Hematopoietic multipotent progenitor cell treated with erythropoietin and hydrocortisone succinate and interleukin-3 and kit ligand, for 15 days (in vitro differentiated cells): ENCODE data around the gene ZNF30.
"Not testable (repeated sequence)": the region's sequence is repeated elsewhere in the genome, so short reads cannot be mapped to it uniquely, and the experiment has no call there.

ENCODE experiments used
- DNase-seq: peaks from one replicate; pipeline ENCODE4 v3.0.0-alpha.2; 2015; ENCODE audit warnings: low spot score

ZNF30 gene

DNA sequence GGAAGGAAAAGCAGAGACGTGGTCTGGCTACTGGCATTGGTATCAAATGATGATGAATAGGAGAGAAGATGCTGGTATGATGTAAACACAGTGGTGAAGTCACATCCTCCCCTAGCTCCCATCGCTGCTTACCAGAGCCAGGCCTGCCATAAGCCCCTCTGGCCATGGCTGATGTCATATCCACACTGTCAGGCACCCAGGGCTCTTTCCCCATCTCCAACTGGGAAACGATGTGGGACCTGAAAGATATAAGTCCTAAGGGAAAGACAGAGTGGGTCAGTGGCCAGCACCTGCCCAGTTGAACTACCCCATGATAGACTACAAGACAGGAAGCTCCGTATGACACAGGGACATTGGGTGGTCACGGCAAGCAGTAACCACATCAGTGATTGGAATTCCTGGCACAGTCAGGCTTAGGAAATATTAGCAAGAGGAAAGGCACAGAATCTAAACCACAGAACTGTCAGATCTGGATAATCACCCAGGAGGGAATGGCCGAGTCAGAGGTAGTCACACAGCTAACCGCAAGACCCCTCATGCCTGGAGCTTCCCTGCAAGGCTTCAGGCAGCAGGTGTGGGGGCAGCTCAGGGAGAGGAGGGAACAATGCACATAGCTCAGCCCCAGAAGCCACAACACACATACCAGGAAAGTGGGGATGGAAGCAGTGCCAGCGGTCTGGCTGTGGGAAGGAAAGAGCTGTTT, 33.6 kb downstream of the ZNF30 start:
- DNase-seq: no peak

DNA sequence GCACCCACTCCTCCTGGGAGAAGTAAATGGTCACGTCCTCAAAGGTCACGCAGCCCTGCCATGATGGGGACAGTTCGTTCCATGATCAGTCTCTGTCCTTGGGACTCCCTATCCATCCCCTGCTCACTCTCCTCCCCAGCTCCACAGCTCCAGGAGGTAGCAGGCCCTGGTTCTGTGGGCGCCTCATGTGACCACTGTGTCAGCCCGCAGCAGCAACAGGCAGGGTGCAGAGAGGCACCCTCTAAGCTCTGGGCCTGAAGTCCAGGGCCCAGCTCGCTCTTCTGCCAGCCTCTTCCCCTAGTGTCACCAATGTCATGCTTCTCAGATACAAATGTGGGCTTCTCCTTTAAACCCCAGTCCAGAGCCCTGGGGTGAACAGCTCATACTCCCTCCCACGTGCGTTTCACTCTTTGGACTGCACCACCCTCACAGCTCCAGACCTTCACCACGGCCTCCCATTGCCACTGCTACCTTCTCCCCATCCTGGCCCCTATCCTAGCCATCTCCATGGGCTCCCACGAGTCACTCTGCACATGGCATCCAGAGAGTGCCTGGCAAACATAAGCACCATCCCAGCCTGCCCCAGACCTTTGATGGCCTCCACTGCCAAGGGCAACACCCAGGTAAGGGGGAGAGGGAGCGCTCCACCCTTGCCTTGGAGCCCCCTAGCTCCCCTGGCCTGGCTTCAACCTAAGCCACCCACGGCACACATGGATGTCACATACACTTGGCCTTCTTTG, 34.4 kb downstream of the ZNF30 start:
- DNase-seq: no peak

DNA sequence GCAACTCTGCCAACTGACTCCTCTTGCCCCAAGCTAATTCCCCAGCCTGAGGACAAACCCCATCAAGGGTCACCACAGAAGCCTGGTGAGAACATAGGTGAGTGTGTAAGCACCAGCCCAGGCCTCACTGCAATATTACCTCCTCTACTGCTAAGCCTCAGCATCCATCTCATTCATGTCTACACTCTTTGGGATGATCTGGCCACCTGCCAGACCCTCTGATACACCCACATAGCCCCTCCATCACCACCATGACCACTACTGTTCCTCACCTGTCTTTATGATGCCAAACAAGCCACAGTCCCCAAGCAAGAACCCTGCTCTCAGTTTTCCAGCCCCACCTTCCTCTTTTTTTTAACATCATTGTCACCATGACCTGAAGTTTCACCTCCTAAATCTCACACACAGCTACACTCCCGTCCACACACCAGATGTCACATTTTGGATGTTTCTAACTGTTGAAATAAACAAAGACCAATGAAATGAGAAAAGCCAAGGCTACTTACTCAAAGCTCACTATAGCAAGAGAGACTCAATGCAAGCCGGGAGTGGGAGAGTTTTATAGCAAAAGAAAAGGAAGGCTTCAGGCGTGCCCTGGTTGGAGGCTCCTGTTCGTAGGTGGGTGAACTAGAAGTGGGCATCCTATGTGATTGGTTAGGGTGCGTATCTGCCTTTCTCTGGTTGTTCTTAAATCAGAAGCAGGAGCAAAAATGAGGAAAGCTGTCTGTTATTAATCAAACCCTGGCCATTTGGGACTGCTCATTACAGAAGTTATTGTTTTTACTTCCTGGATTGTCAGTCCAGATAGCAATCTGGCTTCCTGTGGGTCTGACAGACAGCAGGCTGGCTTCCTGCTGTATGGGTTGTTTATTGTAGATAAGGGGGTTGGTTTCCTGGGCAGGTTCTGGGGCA, 35.3 kb downstream of the ZNF30 start:
- no peak for DNase-seq

DNA sequence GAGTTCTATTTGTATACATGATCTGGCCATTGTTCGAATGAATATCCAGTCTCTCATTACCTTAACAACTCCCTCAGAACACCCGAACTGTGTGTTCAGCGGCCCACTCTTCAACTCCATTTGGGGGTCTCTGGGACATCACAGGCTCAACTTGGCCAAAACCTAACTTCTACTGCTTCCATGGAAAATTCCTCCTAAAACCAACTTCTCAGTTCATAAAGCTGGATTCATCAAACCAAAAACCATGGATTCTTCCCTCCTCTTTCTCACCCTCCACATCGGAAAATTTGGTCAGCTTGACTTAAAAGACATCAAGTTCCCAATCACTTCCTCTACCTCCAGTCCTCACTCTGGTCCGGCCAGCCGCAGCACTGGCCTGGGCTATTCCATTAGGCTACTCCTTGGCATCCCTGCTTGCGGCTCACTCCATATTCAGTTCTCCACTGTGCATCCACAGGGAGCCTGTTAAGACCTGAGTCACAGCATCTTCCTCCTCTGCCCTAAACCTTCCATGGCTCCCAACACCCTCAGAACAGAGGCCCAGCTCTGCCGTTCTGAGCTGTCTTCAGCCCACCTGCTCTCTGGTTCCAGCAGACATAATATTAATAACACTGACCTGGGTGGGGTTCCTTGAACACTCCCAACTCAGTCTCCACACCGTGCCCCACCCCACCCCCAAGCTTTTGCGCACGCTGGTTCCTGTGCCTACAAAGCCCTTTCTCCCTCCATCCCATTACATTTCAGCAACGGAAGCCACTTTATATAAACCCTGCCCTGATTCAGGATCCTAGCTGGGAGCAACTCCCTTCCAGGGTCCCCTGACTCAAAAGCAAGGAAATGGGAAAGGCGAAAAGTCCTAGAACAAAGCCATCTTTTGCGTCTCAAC, 36.2 kb downstream of the ZNF30 start:
- DNase-seq: no peak

DNA sequence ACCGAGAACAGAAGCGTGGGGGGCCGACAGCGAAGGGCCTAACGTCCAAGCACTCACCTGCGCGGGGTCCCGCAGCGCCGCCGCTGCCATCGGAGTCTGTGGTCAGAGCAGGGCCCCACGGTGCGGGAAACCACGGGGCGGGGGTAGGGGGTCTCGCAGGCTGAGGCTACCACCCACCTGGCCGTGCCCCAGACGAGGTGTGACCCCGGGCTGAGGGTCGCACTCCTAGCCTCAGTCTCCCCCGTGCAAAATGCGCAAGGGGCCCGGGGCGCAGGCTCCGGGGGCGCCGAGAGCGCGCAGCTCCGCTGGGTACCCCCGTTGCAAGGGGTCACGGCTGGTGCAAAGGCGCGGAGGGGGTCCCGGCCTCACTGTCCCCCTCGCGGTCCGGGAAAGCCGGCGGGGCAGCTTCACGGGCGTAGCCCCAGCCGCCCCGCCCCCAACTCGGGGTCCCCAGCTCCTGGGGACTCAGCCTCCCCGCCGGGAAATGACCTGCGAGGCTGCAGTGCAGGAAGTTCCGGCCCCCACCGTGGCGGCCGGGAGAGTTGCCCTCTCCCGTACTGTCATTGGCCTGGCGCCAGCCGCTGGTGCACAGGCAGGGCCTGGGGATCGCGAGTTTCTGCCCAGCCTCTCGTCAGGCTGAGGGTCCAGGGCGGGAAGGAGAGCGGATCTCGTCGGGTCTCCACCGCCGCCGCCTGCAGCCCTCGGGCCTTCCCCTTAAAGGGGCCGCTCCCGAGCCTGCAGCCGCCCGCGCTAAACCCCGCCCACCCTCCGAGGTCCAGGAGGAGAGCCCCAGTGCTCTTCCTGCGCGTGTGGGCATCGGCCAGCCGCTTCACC, 37.1 kb downstream of the ZNF30 start, which contains the start of gene ZNF792:
Gene ZNF792 (minus strand): TSS at position 657 of the 834 bp plus-strand sequence. CDS start 567 bp downstream, at position 90.
- DNase-seq: no peak

DNA sequence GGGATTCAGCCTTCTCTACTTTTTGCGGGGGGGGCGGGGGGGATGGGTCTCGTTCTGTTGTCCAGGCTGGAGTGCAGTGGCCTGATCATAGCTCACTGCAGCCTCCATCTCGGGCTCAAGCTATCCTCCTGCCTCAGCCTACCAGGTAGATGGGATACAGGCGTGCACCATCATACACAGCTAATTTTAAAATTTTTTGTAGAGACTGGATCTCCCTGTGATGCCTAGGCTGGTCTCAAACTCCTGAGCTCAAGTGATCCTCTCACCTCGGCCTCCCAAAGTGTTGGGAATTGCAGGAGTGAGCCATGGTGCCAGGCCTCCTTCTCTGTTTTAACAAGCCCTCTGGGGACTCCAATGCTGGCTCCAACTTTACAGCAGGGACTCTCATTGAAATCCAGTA, 37.9 kb downstream of the ZNF30 start:
- DNase-seq: no peak

DNA sequence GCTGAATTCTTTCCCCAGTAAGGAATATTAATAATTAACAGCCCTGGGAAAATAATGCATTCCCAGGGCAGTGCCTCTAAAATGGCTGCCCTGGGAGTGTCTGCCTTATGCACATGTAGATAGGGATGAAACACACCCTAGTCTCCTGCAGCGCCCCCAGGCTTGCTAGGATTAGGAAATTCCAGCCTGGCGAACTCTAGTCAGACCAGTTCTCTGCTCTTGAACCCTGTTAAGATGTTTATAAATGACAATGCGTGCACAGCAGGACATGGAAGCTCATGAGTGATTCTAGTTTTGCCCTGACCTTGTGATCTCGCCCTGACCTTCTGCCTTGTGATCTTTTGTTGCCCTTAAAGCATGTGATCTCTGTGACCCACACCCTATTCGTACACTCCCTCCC, 38.8 kb downstream of the ZNF30 start:
- DNase-seq: not testable (repeated sequence)

DNA sequence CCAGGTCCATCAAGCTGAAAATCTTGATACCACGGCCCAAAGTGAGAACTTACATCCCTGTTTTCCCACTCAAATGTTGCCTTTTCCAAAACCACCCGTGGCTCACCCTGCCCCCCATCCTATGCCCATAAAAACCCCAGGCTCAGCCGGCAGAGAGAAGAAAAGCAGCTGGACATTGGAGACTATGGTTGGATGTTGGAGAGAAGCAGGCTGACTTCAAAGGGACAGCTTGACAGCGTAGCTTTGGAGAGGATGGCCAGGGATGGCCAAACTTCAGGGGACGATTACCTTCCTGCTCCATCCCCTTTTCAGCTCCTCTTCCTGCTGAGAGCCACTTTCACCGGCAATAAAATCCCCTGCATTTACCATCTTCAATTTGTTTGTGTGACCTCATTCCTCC, 40.8 kb downstream of the ZNF30 start:
- DNase-seq: no peak

DNA sequence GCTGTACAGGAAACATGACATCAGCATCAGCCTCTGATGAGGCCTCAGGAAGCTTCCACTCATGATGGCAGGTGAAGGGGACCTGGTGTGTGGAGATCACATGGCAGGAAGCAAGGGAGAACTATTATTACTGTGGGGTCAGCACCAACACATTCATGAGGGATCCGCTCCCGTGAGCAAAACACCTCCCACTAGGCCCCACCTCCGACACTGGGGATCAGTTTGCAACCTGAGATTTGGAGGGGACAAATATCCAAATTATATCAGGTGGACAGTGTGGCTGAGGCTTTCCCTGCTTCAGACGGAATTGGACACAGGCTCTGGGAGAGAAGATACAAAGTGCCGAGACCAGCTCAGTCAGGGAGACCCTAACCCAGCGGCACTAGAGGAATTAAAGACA, 43.0 kb downstream of the ZNF30 start:
- DNase-seq: no peak

DNA sequence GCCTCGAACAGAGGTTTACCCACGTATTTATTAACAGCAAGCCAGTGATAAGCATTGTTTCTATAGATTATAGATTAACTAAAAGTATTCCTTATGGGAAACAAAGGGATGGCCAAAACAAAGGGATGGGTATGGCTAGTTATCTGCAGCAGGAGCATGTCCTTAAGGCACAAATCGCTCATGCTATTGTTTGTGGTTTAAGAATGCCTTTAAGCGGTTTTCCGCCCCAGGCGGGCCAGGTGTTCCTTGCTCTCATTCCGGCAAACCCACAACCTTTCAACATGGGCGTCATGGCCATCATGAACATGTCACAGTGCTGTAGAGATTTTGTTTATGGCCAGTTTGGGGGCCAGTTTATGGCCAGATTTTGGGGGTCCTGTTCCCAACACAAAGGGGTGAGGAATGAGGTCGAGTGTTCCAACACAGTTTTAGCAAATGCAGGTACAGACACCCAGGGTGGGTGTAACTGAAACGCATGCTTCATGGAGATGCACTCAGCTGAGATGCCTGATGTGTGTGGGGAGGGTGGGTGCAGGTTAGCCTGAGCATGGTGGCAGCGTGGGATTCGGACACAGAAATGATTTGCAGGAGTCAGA, 43.6 kb downstream of the ZNF30 start:
- DNase-seq: not testable (repeated sequence)

DNA sequence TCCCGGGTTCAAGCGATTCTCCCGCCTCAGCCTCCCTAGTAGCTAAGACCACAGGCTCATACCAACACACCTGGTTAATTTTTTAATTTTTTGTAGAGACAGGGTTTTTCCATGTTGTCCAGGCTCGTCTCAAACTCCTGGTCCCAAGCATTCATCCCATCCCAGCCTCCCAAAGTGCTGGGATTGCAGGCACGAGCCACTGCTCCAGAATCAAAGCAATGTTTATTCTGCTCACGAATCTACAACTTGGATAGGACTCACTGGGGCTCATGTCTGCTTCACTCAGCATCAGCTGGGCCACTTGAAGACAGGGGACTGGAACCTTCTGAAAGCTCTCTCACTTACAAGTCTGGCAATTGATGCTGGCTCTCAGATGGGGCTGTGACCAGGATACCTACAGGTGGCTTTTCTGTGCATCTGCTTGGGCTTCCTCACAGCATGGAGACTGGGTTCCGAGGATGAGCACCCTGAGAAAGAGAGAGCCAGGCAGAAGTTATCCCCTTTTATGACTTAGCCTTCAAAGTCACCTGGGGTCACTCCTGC, 45.5 kb downstream of the ZNF30 start:
- DNase-seq: no peak

DNA sequence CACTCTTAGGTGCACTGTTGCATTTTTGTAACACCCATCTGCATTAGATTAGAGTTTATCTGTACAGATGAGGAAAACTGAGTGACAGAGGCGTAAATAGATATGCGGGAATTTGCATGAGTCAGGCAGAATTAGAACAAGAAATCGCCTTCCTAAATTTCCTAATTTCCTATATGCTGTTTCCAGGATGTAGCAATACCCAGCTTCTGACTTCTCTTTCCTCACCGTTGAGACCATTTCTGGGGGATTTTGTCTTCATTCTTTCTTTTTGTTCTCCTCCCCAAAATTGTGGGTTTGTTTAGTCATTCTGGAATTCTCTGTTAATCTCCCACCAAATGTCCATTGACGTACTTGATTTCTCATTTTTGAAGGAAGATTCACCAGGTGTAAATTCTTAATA, 47.9 kb downstream of the ZNF30 start:
- DNase-seq: no peak

DNA sequence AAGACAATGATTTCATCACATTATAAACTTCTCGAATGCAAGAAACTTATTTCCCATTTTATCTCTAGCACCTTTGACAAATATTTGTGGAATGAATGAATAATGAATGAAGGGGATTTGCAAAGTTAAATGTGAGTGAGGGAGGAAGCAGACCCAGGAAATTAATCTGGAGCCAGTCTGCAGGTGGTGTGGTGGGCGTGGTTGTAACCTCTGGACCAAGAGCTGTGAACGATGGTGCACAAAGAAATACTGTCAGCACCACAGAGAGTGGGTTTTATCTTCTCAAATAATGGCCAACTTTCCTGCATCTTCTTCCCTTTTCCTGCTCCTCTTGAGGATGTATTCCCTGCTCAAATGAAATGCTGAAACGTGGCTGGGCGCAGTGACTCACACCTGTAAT, 48.4 kb downstream of the ZNF30 start:
- no peak for DNase-seq

DNA sequence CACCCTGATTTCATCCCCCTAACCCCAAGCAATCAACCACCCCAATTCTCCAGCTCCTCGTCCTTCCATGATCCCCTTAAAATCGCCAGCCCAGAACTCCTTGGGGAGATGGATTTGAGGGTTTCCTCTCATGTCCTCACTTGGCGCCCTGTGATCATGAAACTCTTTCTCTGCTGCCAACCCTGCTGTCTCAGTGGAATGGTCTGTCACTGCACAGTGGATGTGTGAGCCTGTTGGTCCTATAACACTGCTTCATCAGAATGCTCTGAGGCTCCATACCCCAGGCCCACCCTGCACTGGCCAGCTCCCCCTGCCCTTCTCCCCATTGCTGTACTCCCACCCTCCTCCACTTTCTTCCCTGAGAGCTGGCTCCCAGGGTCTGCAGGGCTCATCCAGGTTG, 49.9 kb downstream of the ZNF30 start:
- DNase-seq: no peak

DNA sequence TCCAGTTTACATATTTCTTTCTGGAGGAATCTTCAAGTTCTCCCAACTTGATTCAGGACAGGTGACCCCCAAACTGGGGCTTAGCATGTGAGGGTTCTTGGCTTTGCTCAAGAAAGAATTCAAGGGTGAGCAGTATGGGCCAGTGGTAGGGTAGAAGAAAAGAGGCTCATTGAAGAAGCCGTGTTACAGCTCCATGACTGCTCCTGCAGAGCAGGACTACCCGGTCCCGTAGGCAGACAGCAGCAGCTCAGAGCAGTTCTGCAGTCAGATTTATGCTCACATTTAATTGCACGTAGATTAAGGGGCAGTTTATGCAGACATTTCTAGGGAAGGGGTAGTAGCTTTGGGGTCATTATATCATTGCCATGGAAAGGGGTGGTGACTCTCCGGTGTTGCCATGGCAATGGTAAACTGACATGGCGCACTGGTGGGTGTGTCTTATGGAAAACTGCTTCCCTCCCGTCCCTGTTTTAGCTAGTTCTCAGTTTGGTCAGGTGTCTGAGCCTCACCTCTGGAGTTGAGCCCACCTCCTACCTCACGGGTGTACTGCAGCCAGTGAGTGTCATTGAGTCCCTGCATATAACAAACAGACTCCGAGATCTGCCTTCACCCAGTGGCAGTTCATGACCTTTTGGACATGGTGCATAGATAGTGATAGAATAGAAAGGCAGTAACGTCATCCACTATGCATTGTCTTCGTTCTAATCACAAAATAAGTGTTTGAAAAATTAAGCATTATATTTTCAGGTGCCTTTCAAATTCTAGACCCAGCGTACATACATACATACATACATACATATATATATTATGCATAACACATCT, 53.3 kb downstream of the ZNF30 start:
- no peak for DNase-seq

DNA sequence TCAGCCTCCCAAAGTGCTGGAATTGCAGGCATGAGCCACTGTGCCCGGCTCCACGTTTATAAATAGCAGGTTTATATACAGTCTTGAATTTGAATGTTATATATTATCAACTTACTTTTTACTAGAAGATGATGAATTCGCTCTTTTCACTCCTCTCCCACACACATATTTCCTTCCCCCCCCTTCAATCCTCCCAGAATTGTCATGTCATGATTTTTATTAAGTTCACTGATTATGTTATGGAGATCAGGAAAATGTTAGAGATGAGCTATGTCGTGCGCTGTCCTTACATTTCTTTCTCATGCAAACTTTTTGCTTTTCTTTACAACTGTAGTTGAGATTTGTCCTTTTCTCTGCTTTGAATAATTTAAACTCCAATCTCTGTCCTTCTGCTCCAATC, 55.6 kb downstream of the ZNF30 start:
- no peak for DNase-seq

DNA sequence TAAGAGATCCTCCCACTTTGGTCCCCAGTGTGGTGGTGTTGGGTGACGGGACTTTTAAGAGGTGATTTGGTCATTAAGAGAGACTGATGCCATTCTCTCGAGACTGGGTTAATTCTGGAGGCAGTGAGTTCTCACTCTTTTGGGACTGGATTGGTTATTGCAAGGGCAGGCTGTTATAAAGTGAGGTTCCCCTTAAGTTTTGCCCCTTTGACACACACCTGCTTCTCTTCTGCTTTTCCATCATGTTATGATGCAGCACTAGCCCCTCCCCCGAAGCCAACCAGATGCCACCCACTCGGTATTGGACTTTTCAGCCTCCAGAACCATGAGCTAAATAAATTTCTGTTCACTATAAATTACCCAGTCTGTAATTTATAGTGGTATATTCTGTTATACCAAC, 57.1 kb downstream of the ZNF30 start:
- DNase-seq: no peak

DNA sequence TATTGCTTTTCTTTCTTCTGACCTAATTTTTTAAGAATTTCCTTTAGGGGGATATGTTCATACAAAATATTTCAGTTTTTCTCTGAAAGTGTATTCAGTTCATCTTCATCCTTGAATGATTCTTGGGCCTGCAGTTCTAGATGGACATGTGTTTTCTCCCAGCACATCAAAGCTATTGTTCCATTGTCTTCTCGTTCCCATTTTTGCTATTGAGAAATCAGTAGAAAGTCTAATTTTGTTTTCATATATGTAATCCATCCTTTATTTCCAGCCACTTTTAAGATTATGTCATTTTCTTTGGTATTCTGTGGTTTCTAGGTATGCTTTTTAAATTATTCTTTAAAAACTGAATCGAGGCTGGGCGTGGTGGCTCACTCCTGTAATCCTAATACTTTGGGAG, 57.6 kb downstream of the ZNF30 start:
- DNase-seq: no peak
